HCT116 (cell line): ENCODE measurements around the gene SMC4. TPM values are rescaled to one million over a fixed set of nuclear protein-coding genes. Genes with fewer than 3 reads are reported as not detected.

Experiments used
- ATAC-seq: fragments of 200-7000 bp; cut with Tn5 transposase; 2 replicates; pipeline ENCODE4 v1.9.1; 2020; ENCODE audit warnings: mild to moderate bottlenecking, moderate library complexity
- BruUV-seq: library from RNA; stranded (reverse); fragments of 400-500 nt; replicated peaks from 2 replicates; lab custom pipeline; 2021; lab: Mats Ljungman, UMichigan
- CTCF ChIA-PET: fragments of 300-600 bp; sonication (Branson Sonifier 250); formaldehyde crosslinking; loops from one replicate; lab custom pipeline; 2021; ENCODE audit warnings: antibody characterized with exemption; lab: Charles Lee
- POLR2A ChIA-PET: fragments of 300-600, 350-600 bp; sonication (Branson Sonifier 250); formaldehyde crosslinking; loops from one replicate; lab custom pipeline; 2021; ENCODE audit warnings: antibody characterized with exemption; lab: Charles Lee
- RAD21 ChIA-PET, 2 experiments: fragments of 300-600 bp; sonication (Branson Sonifier 250); formaldehyde crosslinking; loops; one replicate each; lab custom pipeline; 2023; ENCODE audit warnings: low total read pairs in 2 of 2; ENCODE audit not compliant: uncharacterized antibody in 2 of 2, unreplicated experiment in 2 of 2, low non-redundant PET in 1 of 2; lab: Charles Lee
- DNase-seq: peaks from one replicate; pipeline ENCODE4 v3.0.0-alpha.2; 2010; ENCODE audit warnings: low read depth, low spot score
- H2AFZ ChIP-seq: fragments of 200-600 bp; shearing (Covaris generic), sonication (generic); 2 replicates; pipeline ENCODE4 v1.6.1; 2017; ENCODE audit warnings: low read depth, mixed run types, mixed read lengths, antibody characterized with exemption, low read length; ENCODE audit not compliant: poor library complexity, severe bottlenecking
- H3K27ac ChIP-seq: 2 replicates; pipeline ENCODE4 v1.5.1; 2012; ENCODE audit warnings: low read depth, low read length
- H3K27me3 ChIP-seq: fragments of 200-600 bp; sonication (generic); 2 replicates; pipeline ENCODE4 v1.6.1; 2016; ENCODE audit warnings: mixed run types, low read length, mixed read lengths; ENCODE audit not compliant: insufficient read depth
- H3K36me3 ChIP-seq, 2 experiments: fragments of 200-500 bp in 1 of 2; fragments of 200-600 bp in 1 of 2; sonication (Bioruptor generic) in 1 of 2; sonication (generic) in 1 of 2; 2 replicates each; pipeline versions ENCODE4 v1.5.1 to v1.6.1; 2014 to 2016; ENCODE audit warnings: low read length in 2 of 2, inconsistent platforms in 1 of 2, mixed read lengths in 1 of 2, mixed run types in 1 of 2; ENCODE audit not compliant: insufficient read depth in 2 of 2, control insufficient read depth in 1 of 2
- H3K4me1 ChIP-seq, 2 experiments: fragments of 200-600 bp in 1 of 2; sonication (generic) in 1 of 2; 2 replicates each; pipeline versions ENCODE4 v1.5.1 to v1.6.1; 2012 to 2017; ENCODE audit warnings: low read length in 2 of 2, inconsistent platforms in 1 of 2, mild to moderate bottlenecking in 1 of 2, mixed read lengths in 1 of 2, mixed run types in 1 of 2, moderate library complexity in 1 of 2; ENCODE audit not compliant: insufficient read depth in 2 of 2, control insufficient read depth in 1 of 2
- H3K4me2 ChIP-seq: fragments of 200-600 bp; sonication (generic); 2 replicates; pipeline ENCODE4 v1.6.1; 2017; ENCODE audit warnings: mixed run types, low read length, mixed read lengths
- H3K4me3 ChIP-seq, 2 experiments: fragments of 200-600 bp in 1 of 2; sonication (generic) in 1 of 2; replicated peaks in 1 of 2; 2 replicates each; pipeline ENCODE4 v1.5.1; 2011 to 2016; ENCODE audit warnings: low read length in 2 of 2, control low read depth in 1 of 2, low read depth in 1 of 2, mild to moderate bottlenecking in 1 of 2, mixed read lengths in 1 of 2, mixed run types in 1 of 2
- H3K79me2 ChIP-seq: fragments of 200-600 bp; sonication (generic); 2 replicates; pipeline ENCODE4 v1.6.1; 2017; ENCODE audit warnings: mild to moderate bottlenecking, mixed run types, low read length, moderate library complexity, mixed read lengths; ENCODE audit not compliant: insufficient read depth
- H3K9ac ChIP-seq: fragments of 200-600 bp; sonication (generic); 2 replicates; pipeline ENCODE4 v1.6.1; 2016; ENCODE audit warnings: low read length, mixed read lengths
- H3K9me2 ChIP-seq: fragments of 200-600 bp; sonication (generic), shearing (Covaris generic); 2 replicates; pipeline ENCODE4 v1.6.1; 2017; ENCODE audit warnings: mixed run types, mild to moderate bottlenecking, moderate library complexity; ENCODE audit not compliant: insufficient read depth
- H3K9me3 ChIP-seq, 2 experiments: fragments of 200-500 bp in 1 of 2; fragments of 200-600 bp in 1 of 2; sonication (Bioruptor generic) in 1 of 2; sonication (generic) in 1 of 2; 2 replicates each; pipeline ENCODE4 v1.6.1; 2014 to 2017; ENCODE audit warnings: low read length in 2 of 2, mixed read lengths in 2 of 2, inconsistent platforms in 1 of 2, low read depth in 1 of 2, mild to moderate bottlenecking in 1 of 2, mixed run types in 1 of 2, moderate library complexity in 1 of 2; ENCODE audit not compliant: control insufficient read depth in 1 of 2, insufficient read depth in 1 of 2
- H4K20me1 ChIP-seq: fragments of 200-600 bp; sonication (generic), shearing (Covaris generic); 2 replicates; pipeline ENCODE4 v1.6.1; 2017; ENCODE audit warnings: mixed run types, mild to moderate bottlenecking, moderate library complexity; ENCODE audit not compliant: insufficient read depth
- ATF3 ChIP-seq: IDR thresholded peaks from 2 replicates; pipeline ENCODE4 v1.6.1; 2012
- EZH2 ChIP-seq: fragments of 200-600 bp; sonication (generic); IDR thresholded peaks from 2 replicates; pipeline ENCODE4 v1.6.1; 2017; ENCODE audit warnings: antibody characterized with exemption, mixed run types
- POLR2A ChIP-seq: IDR thresholded peaks from 2 replicates; pipeline ENCODE4 v1.7.0; 2011; ENCODE audit warnings: borderline replicate concordance; ENCODE audit not compliant: insufficient read depth, insufficient read length; ENCODE audit errors: extremely low read depth
- REST ChIP-seq: IDR thresholded peaks from 2 replicates; pipeline ENCODE4 v1.6.1; 2012; ENCODE audit warnings: low read depth
- TCF7L2 ChIP-seq: IDR thresholded peaks from 2 replicates; pipeline ENCODE4 v1.7.0; 2011; ENCODE audit warnings: borderline replicate concordance, inconsistent platforms; ENCODE audit not compliant: insufficient read depth, insufficient read length; ENCODE audit errors: extremely low read depth
- intact Hi-C: fragments of 100-400 bp; cut with micrococcal nuclease; formaldehyde crosslinking; loops from 2 replicates; pipeline ENCODE4 v1.10.0; 2022
- total RNA-seq: library from RNA; stranded (reverse); gene quantifications from one replicate; pipeline ENCODE4 v1.2.1, GENCODE V29; 2021; ENCODE audit not compliant: unreplicated experiment

SMC4 gene
- total RNA-seq, 1 experiment from 2014 or later = 123 TPM

GRCh38 chr3:160369784-160370183, 29.7 kb upstream of the SMC4 start (continued):
- TF ChIP-seq ATF3 = no peak

GRCh38 chr3:160370987-160371857, 28.2 kb upstream of the SMC4 start:
- H3K27me3 ChIP-seq = no peaks in the 10 kb centered on the region
- CTCF ChIA-PET = no interaction called here
- H3K27ac ChIP-seq = no peak overlapping the region
- no peak overlapping the region for H2AFZ ChIP-seq
- DNase-seq = no peak
- BruUV-seq = no TSS peak
- no peaks in the 10 kb centered on the region for H3K4me1 ChIP-seq
- no peak overlapping the region for H3K4me3 ChIP-seq
- no peaks in the 10 kb centered on the region for H3K9me2 ChIP-seq
- peaks cover 0 to 2% of the 10 kb centered on the region in 2 experiments; a peak in 1 of 4 replicates for H3K36me3 ChIP-seq
- TF ChIP-seq EZH2 (no peak), POLR2A (no peak), TCF7L2 (no peak), REST (no peak)
- TF ChIP-seq, all 23 proteins: peak for 0
- ATAC-seq = no peak
- ChIA-PET RAD21 (no interaction called here), POLR2A (no interaction called here)
- intact Hi-C loops = no loop called here
- Histone ChIP-seq H3K79me2 (no peaks in the 10 kb centered on the region; the same call in 1 of the 2 replicates), H3K9me3 (no peaks in the 10 kb centered on the region), H4K20me1 (no peaks in the 10 kb centered on the region), H3K9ac (no peak overlapping the region), H3K4me2 (no peak overlapping the region)
